ENCODE results near the gene HRH2. TPM values are rescaled to one million over a fixed set of nuclear protein-coding genes. Genes with fewer than 3 reads are reported as not detected.

Gene HRH2
- total and polyA plus RNA-seq, 7 donors: 0.17 to 7.0 (median 0.51) TPM

- peaks cover 0 to 11% (median 6%) of the 10 kb centered on the region in 3 donors for H3K27me3 ChIP-seq (ENCODE audit: insufficient read depth in 3 of 3, low read length in 2 of 3)
- H3K36me3 ChIP-seq (ENCODE audit: insufficient read depth in 1 of 2, low read depth in 1 of 2): no peaks in the 10 kb centered on the region
- DNase-seq (peak in 1 of 2 donors; percentile 4), ATAC-seq (no peak)
- peaks cover 13% of the 10 kb centered on the region for H3K4me1 ChIP-seq
- intact Hi-C loops (cut with DNase I): no loop called here
- TF ChIP-seq CTCF (IDR thresholded peaks at IDR 0.05): no peak
- WGBS, 3 donors: 78 to 84% (median 81%) methylated on average over 10 of the region's 10 CpGs
- no peaks in the 10 kb centered on the region for H3K9me3 ChIP-seq
- H3K27ac ChIP-seq: no peak overlapping the region
- no peak overlapping the region for H3K4me3 ChIP-seq
Observed at GRCh38 chr5:175675873-175676272, 18.0 kb downstream of the HRH2 start.

GRCh38 chr5:175677571-175677970 is 19.7 kb downstream of the HRH2 start:
- Histone ChIP-seq H3K4me3 (no peak overlapping the region), H3K36me3 (ENCODE audit: insufficient read depth in 1 of 2, low read depth in 1 of 2) (no peaks in the 10 kb centered on the region), H3K9me3 (no peaks in the 10 kb centered on the region), H3K27me3 (ENCODE audit: insufficient read depth in 3 of 3, low read length in 2 of 3) (peaks cover 0 to 11% (median 4%) of the 10 kb centered on the region in 3 donors), H3K27ac (no peak overlapping the region), H3K4me1 (peaks cover 24% of the 10 kb centered on the region)
- intact Hi-C loops (cut with DNase I): no loop called here
- DNase-seq (peak in 1 of 2 donors; percentile 29), ATAC-seq (no peak)
- WGBS, 3 donors: 69 to 74% (median 74%) methylated on average over 13 of the region's 13 CpGs
- no peak for TF ChIP-seq CTCF (IDR thresholded peaks at IDR 0.05)

GRCh38 chr5:175678074-175678473 is 20.2 kb downstream of the HRH2 start:
- H3K27me3 ChIP-seq (ENCODE audit: insufficient read depth in 3 of 3, low read length in 2 of 3): peaks cover 0 to 11% (median 4%) of the 10 kb centered on the region in 3 donors
- no peaks in the 10 kb centered on the region for H3K36me3 ChIP-seq (ENCODE audit: insufficient read depth in 1 of 2, low read depth in 1 of 2)
- H3K27ac ChIP-seq: no peak overlapping the region
- DNase-seq (peak in 1 of 2 donors; percentile 12), ATAC-seq (no peak)
- H3K4me1 ChIP-seq: peaks cover 24% of the 10 kb centered on the region
- H3K9me3 ChIP-seq: no peaks in the 10 kb centered on the region
- WGBS, 3 donors: 67 to 79% (median 69%) methylated on average over 10 of the region's 10 CpGs
- H3K4me3 ChIP-seq: no peak overlapping the region
- intact Hi-C loops (cut with DNase I): no loop called here
- TF ChIP-seq CTCF (IDR thresholded peaks at IDR 0.05): no peak

- ATAC-seq: no peak
- Histone ChIP-seq H3K4me1 (peaks cover 24% of the 10 kb centered on the region), H3K27ac (no peak overlapping the region), H3K27me3 (ENCODE audit: insufficient read depth in 3 of 3, low read length in 2 of 3) (peaks cover 0 to 11% (median 4%) of the 10 kb centered on the region in 3 donors), H3K4me3 (no peak overlapping the region), H3K9me3 (no peaks in the 10 kb centered on the region), H3K36me3 (ENCODE audit: insufficient read depth in 1 of 2, low read depth in 1 of 2) (no peaks in the 10 kb centered on the region)
- WGBS, 3 donors: 65 to 79% (median 71%) methylated on average over 3 of the region's 3 CpGs
- no peak for TF ChIP-seq CTCF (IDR thresholded peaks at IDR 0.05)
- intact Hi-C loops (cut with DNase I): no loop called here
- DNase-seq: peak in 1 of 2 donors; percentile 2
Observed at GRCh38 chr5:175679411-175679810, 21.5 kb downstream of the HRH2 start.

DNA sequence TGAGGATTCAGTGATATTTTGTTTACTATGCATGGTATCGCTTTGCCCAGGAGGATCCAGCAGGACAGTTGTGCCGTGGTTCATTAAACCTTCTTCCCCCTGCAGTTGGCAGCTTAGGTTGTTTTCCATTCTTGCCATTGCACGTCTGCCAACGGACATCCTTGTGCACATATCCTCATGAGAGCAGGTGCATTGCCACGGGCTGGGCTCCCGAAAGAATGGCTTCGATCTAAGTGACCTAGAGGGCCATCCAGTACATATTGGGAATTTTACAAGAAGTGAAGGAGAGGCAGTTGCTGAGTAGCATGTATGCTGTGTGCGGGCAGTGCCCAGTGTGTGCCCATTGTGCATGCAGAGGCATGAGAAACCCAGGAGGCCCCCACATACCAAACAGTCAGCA is 22.1 kb downstream of the HRH2 start:
- H3K4me3 ChIP-seq: no peak overlapping the region
- no peaks in the 10 kb centered on the region for H3K9me3 ChIP-seq
- WGBS, 3 donors: 31 to 42% (median 36%) methylated on average over 8 of the region's 8 CpGs
- H3K36me3 ChIP-seq (ENCODE audit: insufficient read depth in 1 of 2, low read depth in 1 of 2): no peaks in the 10 kb centered on the region
- H3K27me3 ChIP-seq (ENCODE audit: insufficient read depth in 3 of 3, low read length in 2 of 3): peaks cover 0 to 11% (median 4%) of the 10 kb centered on the region in 3 donors
- H3K4me1 ChIP-seq: peaks cover 24% of the 10 kb centered on the region
- intact Hi-C loops (cut with DNase I): no loop called here
- ATAC-seq: peak in 3 of 4 donors; percentile 16 to 54 (median 22)
- no peak for TF ChIP-seq CTCF (IDR thresholded peaks at IDR 0.05)
- DNase-seq: peak in 1 of 2 donors; percentile 25
- no peak overlapping the region for H3K27ac ChIP-seq

All from psoas muscle (tissue), 8 donors.